Lung (tissue), 13 donors: Measurements from ENCODE around the gene CCL21. TPM values are rescaled to one million over a fixed set of nuclear protein-coding genes. Genes with fewer than 3 reads are reported as not detected.
A peak's percentile ranks its signal among the peaks of the same experiment; 100 is the strongest.

Source experiments
- ATAC-seq: fragments of 200-7000 bp; cut with Tn5 transposase; one replicate; pipeline ENCODE4 v1.9.1; 2020; ENCODE audit warnings: moderate number of reproducible peaks; ENCODE audit not compliant: insufficient read depth, low FRiP score
- DNase-seq, 3 donors: peaks; one replicate each; pipeline ENCODE4 v3.0.0-alpha.2; 2013 to 2017
- H3K27ac ChIP-seq, 2 donors: one replicate each; pipeline ENCODE4 v1.5.1; 2013; ENCODE audit warnings: mild to moderate bottlenecking in 2 of 2, moderate library complexity in 2 of 2, control low read depth in 1 of 2, inconsistent platforms in 1 of 2, low read depth in 1 of 2, low read length in 1 of 2
- H3K27me3 ChIP-seq, 3 donors: one replicate each; pipeline ENCODE4 v1.5.1; 2013; ENCODE audit warnings: low read length in 2 of 3; ENCODE audit not compliant: control insufficient read depth in 3 of 3, insufficient read depth in 3 of 3
- H3K36me3 ChIP-seq, 4 donors: one replicate each; pipeline ENCODE4 v1.5.1; 2013; ENCODE audit warnings: low read length in 4 of 4, mild to moderate bottlenecking in 1 of 4, moderate library complexity in 1 of 4; ENCODE audit not compliant: control insufficient read depth in 4 of 4, insufficient read depth in 4 of 4
- H3K4me1 ChIP-seq, 5 donors: one replicate each; pipeline ENCODE4 v1.5.1; 2013; ENCODE audit warnings: low read length in 5 of 5, mild to moderate bottlenecking in 2 of 5, moderate library complexity in 1 of 5; ENCODE audit not compliant: control insufficient read depth in 5 of 5, insufficient read depth in 5 of 5
- H3K4me3 ChIP-seq: one replicate; pipeline ENCODE4 v1.5.1; 2013; ENCODE audit warnings: mild to moderate bottlenecking, control low read depth, moderate library complexity
- H3K9ac ChIP-seq, 2 donors: one replicate each; pipeline ENCODE4 v1.5.1; 2013; ENCODE audit warnings: low read length in 2 of 2, control low read depth in 1 of 2; ENCODE audit not compliant: insufficient read depth in 1 of 2
- H3K9me3 ChIP-seq, 4 donors: one replicate each; pipeline ENCODE4 v1.5.1; 2013; ENCODE audit warnings: low read length in 3 of 4, mild to moderate bottlenecking in 1 of 4, moderate library complexity in 1 of 4; ENCODE audit not compliant: control insufficient read depth in 4 of 4, insufficient read depth in 3 of 4
- WGBS, 2 donors: extraction: QIAGEN DNeasy Blood & Tissue Kit; methylation state at CpG; one replicate each; pipeline ENCODE4 v1.1.7; 2013; 5-methylcytosine and 5-hydroxymethylcytosine counted together
- polyA plus RNA-seq, 2 donors: library from polyadenylated mRNA; stranded (reverse); fragments of 200-250 nt; gene quantifications; one replicate each; pipeline ENCODE4 v1.2.1, GENCODE V29; 2013
- small RNA-seq: library from RNA; depleted of rRNA; stranded (forward); fragments of <200 nt; gene quantifications from one replicate; pipeline ENCODE3, GENCODE V24; 2014; ENCODE audit warnings: low replicate concordance
- total RNA-seq, 2 donors: library from RNA; depleted of rRNA in 1 of 2; stranded (reverse); fragments of >200 nt in 1 of 2; gene quantifications; one replicate each; pipeline ENCODE4 v1.2.1, GENCODE V29; 2014 to 2021
- TF ChIP-seq, protein P1 (sequence below): IDR thresholded peaks from 2 replicates; pipeline ENCODE4 v1.5.1; 2012; ENCODE audit warnings: mild to moderate bottlenecking; ENCODE audit errors: control extremely low read depth, extremely low read depth
- donor health status: control.
- donor health status: control.
- donor health status: Bipolar disorder and iron deficiency.
- donor health status: healthy.
- donor health status: DM: yes; HTN: yes; CAD: no.

Gene CCL21
- total and polyA plus RNA-seq, 4 donors: 67.3 to 473 (median 181) TPM

- TF ChIP-seq, protein P1, sequence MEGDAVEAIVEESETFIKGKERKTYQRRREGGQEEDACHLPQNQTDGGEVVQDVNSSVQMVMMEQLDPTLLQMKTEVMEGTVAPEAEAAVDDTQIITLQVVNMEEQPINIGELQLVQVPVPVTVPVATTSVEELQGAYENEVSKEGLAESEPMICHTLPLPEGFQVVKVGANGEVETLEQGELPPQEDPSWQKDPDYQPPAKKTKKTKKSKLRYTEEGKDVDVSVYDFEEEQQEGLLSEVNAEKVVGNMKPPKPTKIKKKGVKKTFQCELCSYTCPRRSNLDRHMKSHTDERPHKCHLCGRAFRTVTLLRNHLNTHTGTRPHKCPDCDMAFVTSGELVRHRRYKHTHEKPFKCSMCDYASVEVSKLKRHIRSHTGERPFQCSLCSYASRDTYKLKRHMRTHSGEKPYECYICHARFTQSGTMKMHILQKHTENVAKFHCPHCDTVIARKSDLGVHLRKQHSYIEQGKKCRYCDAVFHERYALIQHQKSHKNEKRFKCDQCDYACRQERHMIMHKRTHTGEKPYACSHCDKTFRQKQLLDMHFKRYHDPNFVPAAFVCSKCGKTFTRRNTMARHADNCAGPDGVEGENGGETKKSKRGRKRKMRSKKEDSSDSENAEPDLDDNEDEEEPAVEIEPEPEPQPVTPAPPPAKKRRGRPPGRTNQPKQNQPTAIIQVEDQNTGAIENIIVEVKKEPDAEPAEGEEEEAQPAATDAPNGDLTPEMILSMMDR: no peak
These were observed 46.7 kb downstream of the CCL21 start for GRCh38 chr9:34663303-34663605.

DNA sequence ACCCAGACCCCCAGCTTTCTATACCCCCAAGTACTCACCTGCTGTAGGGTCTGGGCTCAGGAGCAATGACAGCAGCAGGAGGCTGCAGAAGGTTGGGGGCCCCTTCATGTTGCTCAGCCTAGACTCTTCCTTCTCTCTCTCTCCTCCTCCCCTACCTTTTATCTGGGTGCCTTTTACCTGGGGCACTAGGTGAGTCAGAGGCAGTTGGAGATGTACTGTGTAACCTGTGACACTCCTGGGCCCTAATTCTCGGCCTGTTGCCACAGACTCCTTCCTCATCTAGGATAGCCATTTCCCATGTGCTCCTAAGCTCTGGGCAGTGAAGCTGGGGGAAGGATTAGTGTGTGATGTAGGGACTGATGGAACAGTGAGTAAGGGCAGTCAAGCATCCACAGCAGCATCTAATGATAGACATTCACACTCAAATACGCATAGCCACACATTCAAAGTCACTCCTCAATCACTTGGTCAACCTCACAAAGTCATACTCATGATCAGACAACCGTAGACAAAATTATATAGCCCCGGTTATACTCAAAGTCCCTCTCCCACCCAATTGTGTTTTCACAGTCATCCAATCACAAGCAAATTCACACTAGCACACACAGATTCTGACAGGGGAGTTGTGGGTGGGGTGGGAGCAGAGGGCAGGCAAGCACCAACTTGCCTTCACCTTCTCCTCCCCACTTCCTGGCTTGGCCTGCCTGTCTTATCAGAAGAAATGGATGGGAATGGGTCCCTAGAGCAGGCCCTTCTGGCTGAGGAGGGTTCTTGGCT is 47.2 kb downstream of the CCL21 start, which contains the start of gene CCL27:
TSS of gene CCL27 (minus strand) at position 132 of the 777 bp plus-strand sequence. CDS start at position 108, 24 bp downstream.
- Histone ChIP-seq H3K4me3 (no peak within 1 kb of the TSS), H3K27ac (peak within 1 kb of the TSS in 1 of 2 donors; percentile 5), H3K27me3 (no peaks in the 10 kb centered on the region), H3K36me3 (peaks cover 1 to 18% (median 10%) of the 10 kb centered on the region in 4 donors), H3K4me1 (peaks cover 0 to 7% (median 0%) of the 10 kb centered on the region in 5 donors), H3K9me3 (no peaks in the 10 kb centered on the region), H3K9ac (no peak within 1 kb of the TSS)
- ATAC-seq (no peak), DNase-seq (no peak)
- 91 to 95% methylated on average over 4 of the region's 4 CpGs for WGBS, 2 donors
- TF ChIP-seq, protein P1: no peak

More at GRCh38 chr9:34663303-34663605, 46.7 kb downstream of the CCL21 start:
- DNase-seq (no peak), ATAC-seq (no peak)
- Histone ChIP-seq H3K27ac (no peak overlapping the region), H3K27me3 (no peaks in the 10 kb centered on the region), H3K36me3 (peaks cover 1 to 18% (median 12%) of the 10 kb centered on the region in 4 donors), H3K4me3 (no peak overlapping the region), H3K4me1 (peaks cover 0 to 9% (median 0%) of the 10 kb centered on the region in 5 donors), H3K9me3 (no peaks in the 10 kb centered on the region), H3K9ac (no peak overlapping the region)

DNA sequence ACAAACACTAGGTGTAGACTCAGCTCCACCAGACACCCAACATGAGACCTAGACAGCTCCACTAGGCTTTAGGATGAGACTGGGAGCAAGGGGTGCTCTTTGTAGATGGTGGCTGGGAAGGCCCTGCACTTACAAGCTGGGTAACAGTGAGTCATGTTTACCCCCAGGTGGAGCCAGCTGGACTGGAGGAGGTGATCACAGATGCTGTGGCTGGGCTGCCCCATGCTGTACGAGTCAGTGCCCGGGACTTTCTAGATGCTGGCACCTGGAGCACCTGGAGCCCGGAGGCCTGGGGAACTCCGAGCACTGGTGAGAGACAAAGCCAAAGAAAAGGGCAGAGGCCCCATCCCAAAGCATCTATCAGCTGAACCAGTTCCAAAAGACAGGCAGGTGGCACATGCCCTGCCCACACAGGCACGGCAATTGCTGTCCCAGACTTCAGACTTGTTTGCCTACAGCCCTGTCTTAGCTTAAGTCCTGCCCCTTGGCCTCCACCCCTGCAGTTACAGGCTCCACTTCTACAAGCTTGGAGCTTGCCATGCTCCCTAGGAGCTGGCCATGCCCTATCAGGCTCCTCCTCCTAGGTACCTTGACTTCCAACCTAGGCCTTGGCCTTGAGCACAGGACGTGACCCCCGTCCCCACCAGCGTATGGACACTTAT is 50.2 kb downstream of the CCL21 start:
- H3K9ac ChIP-seq: no peak overlapping the region
- WGBS, 2 donors: 92 to 97% methylated on average over 8 of the region's 8 CpGs
- peaks cover 1 to 18% (median 10%) of the 10 kb centered on the region in 4 donors for H3K36me3 ChIP-seq
- H3K27ac ChIP-seq: no peak overlapping the region
- no peak for ATAC-seq
- H3K4me1 ChIP-seq: peaks cover 0 to 15% (median 9%) of the 10 kb centered on the region in 5 donors
- TF ChIP-seq, protein P1: no peak
- H3K9me3 ChIP-seq: no peaks in the 10 kb centered on the region
- H3K27me3 ChIP-seq: no peaks in the 10 kb centered on the region
- DNase-seq: no peak
- H3K4me3 ChIP-seq: no peak overlapping the region

Small RNA genes within 50 kb of the gene (small RNA-seq; reads per million reads assigned to genes)
- gene CCL27: not detected

Other genes with a start within 250 kb of the CCL21 start
- gene ENHO, start 187.1 kb downstream of the CCL21 start, total RNA-seq: under 1 TPM; 0.55 to 0.85 TPM
- 1 to 10 TPM in 1 of 2 donors, under 1 TPM in 1; 0.29 to 1.4 TPM for gene ENHO, start 187.1 kb downstream of the CCL21 start, polyA plus RNA-seq
- gene CNTFR, start 120.4 kb downstream of the CCL21 start, total RNA-seq: 1 to 10 TPM; 1.8 to 3.3 TPM
- gene CNTFR, start 120.4 kb downstream of the CCL21 start, polyA plus RNA-seq: under 1 TPM; 0.42 to 0.89 TPM
- gene RPP25L, start 98.0 kb downstream of the CCL21 start, total RNA-seq: 10 to 100 TPM; 17.0 to 21.9 TPM
- 10 to 100 TPM; 29.6 to 32.6 TPM for gene RPP25L, start 98.0 kb downstream of the CCL21 start, polyA plus RNA-seq
- gene DCTN3, start 89.6 kb downstream of the CCL21 start, total RNA-seq: 10 to 100 TPM; 39.8 to 86.3 TPM
- gene DCTN3, start 89.6 kb downstream of the CCL21 start, polyA plus RNA-seq: 10 to 100 TPM; 66.0 to 74.6 TPM
- not detected for gene ARID3C, start 81.1 kb downstream of the CCL21 start, total RNA-seq
- gene ARID3C, start 81.1 kb downstream of the CCL21 start, polyA plus RNA-seq: not detected
- gene SIGMAR1, start 72.3 kb downstream of the CCL21 start, total RNA-seq: 10 to 100 TPM; 26.0 to 64.1 TPM
- gene SIGMAR1, start 72.3 kb downstream of the CCL21 start, polyA plus RNA-seq: 10 to 100 TPM; 62.5 to 72.0 TPM
- 10 to 100 TPM; 44.1 to 53.0 TPM for gene GALT, start 63.5 kb downstream of the CCL21 start, total RNA-seq
- gene GALT, start 63.5 kb downstream of the CCL21 start, polyA plus RNA-seq: 10 to 100 TPM; 23.9 to 38.7 TPM
- 10 to 100 TPM; 14.5 to 30.5 TPM for gene IL11RA, start 58.0 kb downstream of the CCL21 start, total RNA-seq
- gene IL11RA, start 58.0 kb downstream of the CCL21 start, polyA plus RNA-seq: 10 to 100 TPM in 1 of 2 donors, 1 to 10 TPM in 1; 5.5 to 10.7 TPM
- under 1 TPM in 1 of 2 donors, not detected in 1; 0.55 TPM for gene CCL27, start 47.5 kb downstream of the CCL21 start, total RNA-seq
- under 1 TPM in 1 of 2 donors, not detected in 1; 0.05 TPM for gene CCL27, start 47.5 kb downstream of the CCL21 start, polyA plus RNA-seq
- gene CCL19, start 18.9 kb downstream of the CCL21 start, total RNA-seq: 10 to 100 TPM; 19.9 to 33.2 TPM
- 10 to 100 TPM in 1 of 2 donors, 1 to 10 TPM in 1; 6.5 to 81.5 TPM for gene CCL19, start 18.9 kb downstream of the CCL21 start, polyA plus RNA-seq
- gene PHF24, start 248.1 kb upstream of the CCL21 start, total RNA-seq: 1 to 10 TPM in 1 of 2 donors, under 1 TPM in 1; 0.48 to 1.0 TPM
- under 1 TPM; 0.10 to 0.14 TPM for gene PHF24, start 248.1 kb upstream of the CCL21 start, polyA plus RNA-seq